GM19397 (cell line): ENCODE measurements around the gene TECR.

Experiments used
- ATAC-seq: cut with Tn5 transposase; IDR thresholded peaks from one replicate; pipeline ENCODE4 v1.9.1; 2021; ENCODE audit warnings: mild to moderate bottlenecking, moderate library complexity; ENCODE audit not compliant: unreplicated experiment

The TECR gene

GRCh38 chr19:14507704-14508542, 21.5 kb upstream of the TECR start:
- no peak for ATAC-seq

- no peak for ATAC-seq
These were observed 18.8 kb upstream of the TECR start for GRCh38 chr19:14510311-14511228.

- ATAC-seq = no peak
These were observed 18.2 kb upstream of the TECR start for GRCh38 chr19:14511229-14511593.

GRCh38 chr19:14512406-14512961, 16.9 kb upstream of the TECR start:
- ATAC-seq = no peak

GRCh38 chr19:14514215-14514863, 15.1 kb upstream of the TECR start:
- ATAC-seq = no peak

GRCh38 chr19:14515501-14516047, 13.8 kb upstream of the TECR start:
- ATAC-seq = no peak

- ATAC-seq = no peak
These were observed 13.3 kb upstream of the TECR start for GRCh38 chr19:14516048-14516534.

GRCh38 chr19:14516746-14517438, 12.5 kb upstream of the TECR start:
- no peak for ATAC-seq

GRCh38 chr19:14517446-14517839, 12.0 kb upstream of the TECR start:
- no peak for ATAC-seq

- ATAC-seq = peak; percentile 68
These were observed 11.4 kb upstream of the TECR start, which contains the start of gene DNAJB1 for GRCh38 chr19:14517840-14518505. Gene DNAJB1 (minus strand): TSS chr19:14518397. CDS start chr19:14518349, 48 bp downstream.

GRCh38 chr19:14519245-14519859, 10.0 kb upstream of the TECR start:
- no peak for ATAC-seq

GRCh38 chr19:14519860-14520407, 9.5 kb upstream of the TECR start:
- ATAC-seq = no peak

- no peak for ATAC-seq
These were observed 8.9 kb upstream of the TECR start for GRCh38 chr19:14520543-14520942.

- ATAC-seq = no peak
These were observed 3.7 kb upstream of the TECR start for GRCh38 chr19:14525729-14526128.

GRCh38 chr19:14526423-14526822, 3.0 kb upstream of the TECR start:
- ATAC-seq = no peak

- ATAC-seq = no peak
These were observed 758 bp upstream of the TECR start for GRCh38 chr19:14528419-14529253.

- no peak for ATAC-seq
These were observed 583 bp downstream of the TECR start for GRCh38 chr19:14530005-14530348.

GRCh38 chr19:14530506-14530905, 1.1 kb downstream of the TECR start:
- no peak for ATAC-seq
